GM19035 (cell line): ENCODE results near the gene LGALS8.
"Not testable (repeated sequence)": the region's sequence is repeated elsewhere in the genome, so short reads cannot be mapped to it uniquely, and the experiment has no call there.

Experiments
- ATAC-seq: cut with Tn5 transposase; IDR thresholded peaks from one replicate; pipeline ENCODE4 v1.9.1; 2021; ENCODE audit not compliant: unreplicated experiment

LGALS8 gene

GRCh38 chr1:236523704-236524141, at the start of gene LGALS8:
Gene LGALS8 (plus strand): TSS chr1:236523982. CDS start chr1:236526071, 2,089 bp downstream.
- peak; percentile 57 for ATAC-seq

GRCh38 chr1:236476019-236476418, 47.8 kb upstream of the LGALS8 start:
- ATAC-seq, result no peak

GRCh38 chr1:236480758-236481436, 42.9 kb upstream of the LGALS8 start:
- ATAC-seq, result no peak

GRCh38 chr1:236484310-236484971, 39.3 kb upstream of the LGALS8 start:
- ATAC-seq, result no peak

- no peak for ATAC-seq
Measured at GRCh38 chr1:236486356-236487002, 37.3 kb upstream of the LGALS8 start.

- not testable (repeated sequence) for ATAC-seq
Measured at GRCh38 chr1:236489161-236489560, 34.6 kb upstream of the LGALS8 start.

- no peak for ATAC-seq
Measured at GRCh38 chr1:236489710-236490377, 33.9 kb upstream of the LGALS8 start.

- ATAC-seq, result no peak
Measured at GRCh38 chr1:236491469-236492136, 32.2 kb upstream of the LGALS8 start.

GRCh38 chr1:236492378-236492777, 31.4 kb upstream of the LGALS8 start:
- ATAC-seq, result no peak

GRCh38 chr1:236494082-236494481, 29.7 kb upstream of the LGALS8 start:
- no peak for ATAC-seq

GRCh38 chr1:236494586-236495466, 29.0 kb upstream of the LGALS8 start:
- no peak for ATAC-seq

GRCh38 chr1:236495467-236496112, 28.2 kb upstream of the LGALS8 start:
- no peak for ATAC-seq

- ATAC-seq, result no peak
Measured at GRCh38 chr1:236497908-236498307, 25.9 kb upstream of the LGALS8 start.

GRCh38 chr1:236501093-236501492, 22.7 kb upstream of the LGALS8 start:
- no peak for ATAC-seq

GRCh38 chr1:236502579-236502971, 21.2 kb upstream of the LGALS8 start:
- ATAC-seq, result no peak

- ATAC-seq, result no peak
Measured at GRCh38 chr1:236502972-236503639, 20.7 kb upstream of the LGALS8 start.

- not testable (repeated sequence) for ATAC-seq
Measured at GRCh38 chr1:236504338-236504737, 19.4 kb upstream of the LGALS8 start.

GRCh38 chr1:236507022-236507700, 16.6 kb upstream of the LGALS8 start:
- no peak for ATAC-seq
